Measurements from ENCODE around the gene GLP2R. TPM values are rescaled to one million over a fixed set of nuclear protein-coding genes. Genes with fewer than 3 reads are reported as not detected.

Gene GLP2R
- total RNA-seq, 1 experiment from 2014 or later: 0.08 TPM

- no peak for TF ChIP-seq TCF7L2 (IDR thresholded peaks at IDR 0.05; ENCODE audit: low read depth, low read length)
- no peak for TF ChIP-seq CTCF (IDR thresholded peaks at IDR 0.05)
- TF ChIP-seq REST (IDR thresholded peaks at IDR 0.05; ENCODE audit: insufficient read depth in 1 of 2, low read depth in 2 of 2, low read length in 1 of 2): no peak
- TF ChIP-seq POLR2AphosphoS5 (IDR thresholded peaks at IDR 0.05; ENCODE audit: low read depth, low read length): no peak
- no peak for TF ChIP-seq SIN3A (IDR thresholded peaks at IDR 0.05; ENCODE audit: borderline replicate concordance, insufficient read depth, low read depth, low read length)
- no peak for ATAC-seq
- Histone ChIP-seq H3K4me1 (ENCODE audit: control insufficient read depth, insufficient read depth, low read length) (no peaks in the 10 kb centered on the region), H3K4me3 (ENCODE audit: low read depth in 2 of 2, low read length in 2 of 2) (no peak overlapping the region), H3K36me3 (ENCODE audit: control insufficient read depth, insufficient read depth, low read length) (no peaks in the 10 kb centered on the region), H3K27ac (ENCODE audit: low read length) (no peak overlapping the region), H3K9me3 (ENCODE audit: control insufficient read depth, insufficient read depth, low read depth, low read length) (no peaks in the 10 kb centered on the region), H3K27me3 (ENCODE audit: control insufficient read depth, insufficient read depth, low read length) (no peaks in the 10 kb centered on the region)
- in situ Hi-C loops (cut with HindIII; ENCODE audit: low pct_unique_long_range_greater_than_20kb, low sequenced_read_pairs) (no loop called here), intact Hi-C loops (cut with micrococcal nuclease; ENCODE audit: unreplicated experiment) (no loop called here)
- no TSS peak for BruUV-seq (replicated peaks)
- CTCF ChIA-PET: no interaction called here
- no peak for DNase-seq (ENCODE audit: low read depth, low spot score)
- POLR2A ChIA-PET: no interaction called here
Measured at GRCh38 chr17:9818760-9819159, 7.0 kb upstream of the GLP2R start.

GRCh38 chr17:9820448-9820847, 5.3 kb upstream of the GLP2R start:
- no peaks in the 10 kb centered on the region for H3K27me3 ChIP-seq (ENCODE audit: control insufficient read depth, insufficient read depth, low read length)
- no TSS peak for BruUV-seq (replicated peaks)
- H3K36me3 ChIP-seq (ENCODE audit: control insufficient read depth, insufficient read depth, low read length): no peaks in the 10 kb centered on the region
- in situ Hi-C loops (cut with HindIII; ENCODE audit: low pct_unique_long_range_greater_than_20kb, low sequenced_read_pairs): no loop called here
- DNase-seq (ENCODE audit: low read depth, low spot score): no peak
- intact Hi-C loops (cut with micrococcal nuclease; ENCODE audit: unreplicated experiment): no loop called here
- no peaks in the 10 kb centered on the region for H3K4me1 ChIP-seq (ENCODE audit: control insufficient read depth, insufficient read depth, low read length)
- H3K27ac ChIP-seq (ENCODE audit: low read length): no peak overlapping the region
- H3K4me3 ChIP-seq (ENCODE audit: low read depth in 2 of 2, low read length in 2 of 2): no peak overlapping the region
- ChIA-PET POLR2A (no interaction called here), CTCF (no interaction called here)
- no peak for ATAC-seq
- TF ChIP-seq POLR2AphosphoS5 (IDR thresholded peaks at IDR 0.05; ENCODE audit: low read depth, low read length) (no peak), TCF7L2 (IDR thresholded peaks at IDR 0.05; ENCODE audit: low read depth, low read length) (no peak), REST (IDR thresholded peaks at IDR 0.05; ENCODE audit: insufficient read depth in 1 of 2, low read depth in 2 of 2, low read length in 1 of 2) (no peak), CTCF (IDR thresholded peaks at IDR 0.05) (no peak), SIN3A (IDR thresholded peaks at IDR 0.05; ENCODE audit: borderline replicate concordance, insufficient read depth, low read depth, low read length) (no peak)
- H3K9me3 ChIP-seq (ENCODE audit: control insufficient read depth, insufficient read depth, low read depth, low read length): no peaks in the 10 kb centered on the region

All from Panc1 (cell line).